NCI-H345 treated with DMSO at 0.1 percent for 48 hours (cell line): Measurements from ENCODE around the gene MEPE.

Source experiments
- DNase-seq: peaks from one replicate; lab custom pipeline; 2025; ENCODE audit not compliant: unreplicated experiment; lab: John Stamatoyannopoulos, UW

Gene MEPE

GRCh38 chr4:87840149-87840548, 7.4 kb downstream of the MEPE start:
- DNase-seq = no peak

- no peak for DNase-seq
Observed at GRCh38 chr4:87843936-87844335, 11.2 kb downstream of the MEPE start.

GRCh38 chr4:87844452-87844851, 11.7 kb downstream of the MEPE start:
- DNase-seq = no peak

- no peak for DNase-seq
Observed at GRCh38 chr4:87846226-87846625, 13.5 kb downstream of the MEPE start.

- DNase-seq = peak; percentile 23
Observed at GRCh38 chr4:87848622-87849351, 16.0 kb downstream of the MEPE start.

GRCh38 chr4:87849612-87850011, 16.8 kb downstream of the MEPE start:
- DNase-seq = no peak

- no peak for DNase-seq
Observed at GRCh38 chr4:87851332-87851731, 18.6 kb downstream of the MEPE start.

GRCh38 chr4:87851953-87852352, 19.2 kb downstream of the MEPE start:
- DNase-seq = no peak

- DNase-seq = peak; percentile 8
Observed at GRCh38 chr4:87853108-87853507, 20.3 kb downstream of the MEPE start.

- DNase-seq = no peak
Observed at GRCh38 chr4:87853891-87854290, 21.1 kb downstream of the MEPE start.

- DNase-seq = no peak
Observed at GRCh38 chr4:87855559-87855958, 22.8 kb downstream of the MEPE start.

GRCh38 chr4:87856816-87857215, 24.0 kb downstream of the MEPE start:
- DNase-seq = no peak

GRCh38 chr4:87857789-87858188, 25.0 kb downstream of the MEPE start:
- DNase-seq = no peak

GRCh38 chr4:87862236-87862635, 29.5 kb downstream of the MEPE start:
- DNase-seq = no peak

GRCh38 chr4:87863486-87863885, 30.7 kb downstream of the MEPE start:
- DNase-seq = no peak

- DNase-seq = no peak
Observed at GRCh38 chr4:87864321-87864720, 31.6 kb downstream of the MEPE start.

GRCh38 chr4:87865288-87865687, 32.5 kb downstream of the MEPE start:
- DNase-seq = peak; percentile 7

- no peak for DNase-seq
Observed at GRCh38 chr4:87865960-87866598, 33.3 kb downstream of the MEPE start.

GRCh38 chr4:87868522-87868921, 35.8 kb downstream of the MEPE start:
- DNase-seq = no peak

GRCh38 chr4:87872028-87872427, 39.3 kb downstream of the MEPE start:
- DNase-seq = no peak

- no peak for DNase-seq
Observed at GRCh38 chr4:87875191-87875590, 42.4 kb downstream of the MEPE start.

GRCh38 chr4:87880106-87880505, 47.3 kb downstream of the MEPE start:
- no peak for DNase-seq

- no peak for DNase-seq
Observed at GRCh38 chr4:87881115-87881514, 48.3 kb downstream of the MEPE start.
